ENCODE results near the gene MICAL2. TPM values are rescaled to one million over a fixed set of nuclear protein-coding genes. Genes with fewer than 3 reads are reported as not detected.

MICAL2 gene
- total RNA-seq, 1 donor from 2014 or later: 197 TPM

DNA sequence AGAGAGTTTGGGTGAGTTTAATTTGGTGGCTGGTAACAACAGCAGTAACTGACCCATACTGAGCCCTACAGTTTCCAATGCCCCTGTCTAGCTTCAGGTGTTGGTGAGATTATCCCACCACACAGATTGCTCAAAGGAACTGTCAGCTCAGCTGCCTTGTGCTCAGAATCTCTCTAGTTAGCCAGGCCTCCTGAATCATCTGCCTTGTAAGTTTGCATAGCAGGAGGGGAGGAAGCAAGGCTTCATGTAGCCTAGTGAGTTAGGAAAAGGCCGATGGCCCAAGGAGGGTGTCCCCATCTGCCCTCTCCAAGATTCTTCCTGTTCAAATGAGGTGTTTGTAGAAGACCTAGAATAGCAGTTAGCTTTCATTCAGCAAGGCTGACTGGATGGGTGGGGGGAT is 74.3 kb downstream of the MICAL2 start:
- intact Hi-C loops (cut with DNase I): no loop called here
- Histone ChIP-seq H3K9me3 (no peaks in the 10 kb centered on the region), H3K4me1 (peaks cover 37% of the 10 kb centered on the region), H3K27me3 (no peaks in the 10 kb centered on the region), H3K27ac (no peak overlapping the region), H3K36me3 (peaks cover 7% of the 10 kb centered on the region), H3K4me3 (no peak overlapping the region)
- DNase-seq (no peak), ATAC-seq (no peak)
- TF ChIP-seq, protein P1, sequence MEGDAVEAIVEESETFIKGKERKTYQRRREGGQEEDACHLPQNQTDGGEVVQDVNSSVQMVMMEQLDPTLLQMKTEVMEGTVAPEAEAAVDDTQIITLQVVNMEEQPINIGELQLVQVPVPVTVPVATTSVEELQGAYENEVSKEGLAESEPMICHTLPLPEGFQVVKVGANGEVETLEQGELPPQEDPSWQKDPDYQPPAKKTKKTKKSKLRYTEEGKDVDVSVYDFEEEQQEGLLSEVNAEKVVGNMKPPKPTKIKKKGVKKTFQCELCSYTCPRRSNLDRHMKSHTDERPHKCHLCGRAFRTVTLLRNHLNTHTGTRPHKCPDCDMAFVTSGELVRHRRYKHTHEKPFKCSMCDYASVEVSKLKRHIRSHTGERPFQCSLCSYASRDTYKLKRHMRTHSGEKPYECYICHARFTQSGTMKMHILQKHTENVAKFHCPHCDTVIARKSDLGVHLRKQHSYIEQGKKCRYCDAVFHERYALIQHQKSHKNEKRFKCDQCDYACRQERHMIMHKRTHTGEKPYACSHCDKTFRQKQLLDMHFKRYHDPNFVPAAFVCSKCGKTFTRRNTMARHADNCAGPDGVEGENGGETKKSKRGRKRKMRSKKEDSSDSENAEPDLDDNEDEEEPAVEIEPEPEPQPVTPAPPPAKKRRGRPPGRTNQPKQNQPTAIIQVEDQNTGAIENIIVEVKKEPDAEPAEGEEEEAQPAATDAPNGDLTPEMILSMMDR (IDR thresholded peaks at IDR 0.05): no peak

DNA sequence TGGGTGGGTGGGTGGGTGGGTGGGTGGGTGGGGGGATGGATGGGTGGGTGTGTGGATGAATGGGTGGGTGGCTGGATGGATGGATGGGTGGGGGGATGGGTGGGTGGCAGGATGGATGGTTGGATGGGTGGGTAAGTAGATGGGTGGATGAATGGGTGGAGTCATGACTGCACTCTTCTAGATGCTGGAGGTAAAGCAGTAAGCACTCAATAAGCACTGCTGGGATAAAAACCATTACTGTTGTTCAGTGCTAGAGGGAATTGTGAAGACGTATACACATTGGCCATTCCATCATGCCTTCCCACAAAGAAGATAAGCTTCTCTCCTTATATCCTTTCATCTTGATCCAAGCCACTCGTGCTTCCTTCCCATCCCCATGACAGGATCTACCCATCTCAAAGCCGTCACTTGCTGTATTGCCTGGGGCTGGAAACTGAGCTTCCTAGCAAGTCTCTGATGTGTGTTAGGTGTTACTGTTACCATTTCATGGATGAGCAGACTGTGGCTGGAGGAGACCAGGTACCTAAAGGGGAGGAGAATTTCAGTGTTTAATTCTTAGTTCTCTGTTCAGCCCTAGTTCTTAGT is 74.8 kb downstream of the MICAL2 start:
- no peak for DNase-seq
- H3K36me3 ChIP-seq: peaks cover 7% of the 10 kb centered on the region
- H3K27me3 ChIP-seq: no peaks in the 10 kb centered on the region
- H3K4me1 ChIP-seq: peaks cover 35% of the 10 kb centered on the region
- no peaks in the 10 kb centered on the region for H3K9me3 ChIP-seq
- H3K27ac ChIP-seq: peak overlapping the region; percentile 66
- intact Hi-C loops (cut with DNase I): no loop called here
- TF ChIP-seq, protein P1 (IDR thresholded peaks at IDR 0.05): no peak
- ATAC-seq: no peak
- H3K4me3 ChIP-seq: no peak overlapping the region

DNA sequence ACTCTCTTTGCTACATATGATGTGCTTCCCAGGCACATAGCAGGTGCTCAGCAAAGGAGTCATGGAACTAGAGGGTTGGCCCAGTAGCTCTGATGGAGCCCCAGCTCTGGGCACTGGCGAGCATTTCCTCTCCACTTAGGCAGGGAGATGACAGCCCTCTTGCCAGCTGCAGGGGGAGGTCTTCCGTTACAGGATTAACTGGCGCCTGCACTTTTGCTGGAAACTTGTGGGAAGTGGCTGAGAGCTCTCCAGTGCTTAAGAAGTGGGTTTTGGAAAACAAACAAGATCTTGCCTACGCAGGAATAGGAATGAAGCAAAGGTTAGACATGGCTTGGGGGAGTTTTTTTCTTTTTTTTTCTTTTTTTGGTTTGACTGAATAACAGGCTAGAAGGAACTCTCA is 75.5 kb downstream of the MICAL2 start:
- Histone ChIP-seq H3K9me3 (no peaks in the 10 kb centered on the region), H3K27ac (peak overlapping the region; percentile 66), H3K27me3 (no peaks in the 10 kb centered on the region), H3K36me3 (peaks cover 7% of the 10 kb centered on the region), H3K4me1 (peaks cover 35% of the 10 kb centered on the region), H3K4me3 (no peak overlapping the region)
- intact Hi-C loops (cut with DNase I): no loop called here
- peak; percentile 84 for ATAC-seq
- TF ChIP-seq, protein P1 (IDR thresholded peaks at IDR 0.05): no peak
- peak; percentile 78 for DNase-seq

DNA sequence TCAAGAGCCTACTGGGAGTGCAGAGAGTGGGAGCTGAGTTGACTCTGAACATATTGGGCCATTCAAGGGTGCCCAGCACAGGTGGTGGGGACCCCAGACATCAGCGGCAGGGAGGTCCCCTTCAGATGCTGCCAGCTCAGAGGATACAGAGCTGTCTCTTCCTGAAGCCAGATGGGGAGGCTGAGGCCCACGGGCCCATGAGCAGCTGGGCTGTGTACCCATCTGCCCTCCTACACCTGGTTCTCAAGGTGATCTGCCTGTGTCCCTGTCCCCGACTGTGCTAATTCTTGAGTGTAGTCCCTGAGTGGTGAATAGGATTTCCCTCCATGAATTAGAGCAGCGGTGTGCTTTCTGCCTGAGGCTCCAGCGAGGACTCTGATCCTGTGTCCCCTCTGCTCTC is 76.3 kb downstream of the MICAL2 start:
- Histone ChIP-seq H3K27me3 (no peaks in the 10 kb centered on the region), H3K36me3 (peaks cover 7% of the 10 kb centered on the region), H3K9me3 (no peaks in the 10 kb centered on the region), H3K4me3 (no peak overlapping the region), H3K4me1 (peaks cover 35% of the 10 kb centered on the region), H3K27ac (peak overlapping the region; percentile 66)
- DNase-seq (no peak), ATAC-seq (no peak)
- intact Hi-C loops (cut with DNase I): no loop called here
- TF ChIP-seq, protein P1 (IDR thresholded peaks at IDR 0.05): no peak

DNA sequence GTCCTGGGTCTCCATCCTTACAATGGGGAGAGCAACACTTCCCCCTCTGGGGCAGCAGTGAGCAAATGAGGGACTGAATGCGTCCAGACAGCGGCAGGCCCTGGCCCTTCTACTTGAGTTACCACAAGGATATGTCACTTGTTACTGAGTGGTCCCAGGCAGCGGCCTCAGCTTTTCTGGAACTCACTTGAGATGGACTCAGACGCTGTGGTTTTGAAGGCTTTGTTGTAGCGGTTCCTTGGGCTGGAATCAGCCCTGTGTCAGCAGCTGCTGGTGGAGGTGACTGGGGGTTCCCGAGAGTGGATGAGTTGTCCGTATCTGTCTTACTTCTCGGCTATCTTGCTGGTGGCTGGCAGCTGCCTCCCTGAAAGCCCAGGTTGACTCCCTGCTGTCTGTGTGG is 77.0 kb downstream of the MICAL2 start:
- Histone ChIP-seq H3K27me3 (no peaks in the 10 kb centered on the region), H3K9me3 (no peaks in the 10 kb centered on the region), H3K4me1 (peaks cover 34% of the 10 kb centered on the region), H3K36me3 (peaks cover 7% of the 10 kb centered on the region), H3K4me3 (no peak overlapping the region), H3K27ac (no peak overlapping the region)
- DNase-seq (no peak), ATAC-seq (no peak)
- intact Hi-C loops (cut with DNase I): no loop called here
- TF ChIP-seq, protein P1 (IDR thresholded peaks at IDR 0.05): no peak

All from upper lobe of right lung (tissue), 1 donor.